Measurements from ENCODE around the gene OSBP2. TPM values are rescaled to one million over a fixed set of nuclear protein-coding genes. Genes with fewer than 3 reads are reported as not detected.

Gene OSBP2
- total RNA-seq, 4 donors from 2014 or later, result 0.49 to 8.2 (median 0.72) TPM

- TF ChIP-seq, protein P1, sequence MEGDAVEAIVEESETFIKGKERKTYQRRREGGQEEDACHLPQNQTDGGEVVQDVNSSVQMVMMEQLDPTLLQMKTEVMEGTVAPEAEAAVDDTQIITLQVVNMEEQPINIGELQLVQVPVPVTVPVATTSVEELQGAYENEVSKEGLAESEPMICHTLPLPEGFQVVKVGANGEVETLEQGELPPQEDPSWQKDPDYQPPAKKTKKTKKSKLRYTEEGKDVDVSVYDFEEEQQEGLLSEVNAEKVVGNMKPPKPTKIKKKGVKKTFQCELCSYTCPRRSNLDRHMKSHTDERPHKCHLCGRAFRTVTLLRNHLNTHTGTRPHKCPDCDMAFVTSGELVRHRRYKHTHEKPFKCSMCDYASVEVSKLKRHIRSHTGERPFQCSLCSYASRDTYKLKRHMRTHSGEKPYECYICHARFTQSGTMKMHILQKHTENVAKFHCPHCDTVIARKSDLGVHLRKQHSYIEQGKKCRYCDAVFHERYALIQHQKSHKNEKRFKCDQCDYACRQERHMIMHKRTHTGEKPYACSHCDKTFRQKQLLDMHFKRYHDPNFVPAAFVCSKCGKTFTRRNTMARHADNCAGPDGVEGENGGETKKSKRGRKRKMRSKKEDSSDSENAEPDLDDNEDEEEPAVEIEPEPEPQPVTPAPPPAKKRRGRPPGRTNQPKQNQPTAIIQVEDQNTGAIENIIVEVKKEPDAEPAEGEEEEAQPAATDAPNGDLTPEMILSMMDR (IDR thresholded peaks at IDR 0.05; ENCODE audit: low read depth), result no peak
Measured at GRCh38 chr22:30868663-30869385, 174.2 kb downstream of the OSBP2 start.

DNA sequence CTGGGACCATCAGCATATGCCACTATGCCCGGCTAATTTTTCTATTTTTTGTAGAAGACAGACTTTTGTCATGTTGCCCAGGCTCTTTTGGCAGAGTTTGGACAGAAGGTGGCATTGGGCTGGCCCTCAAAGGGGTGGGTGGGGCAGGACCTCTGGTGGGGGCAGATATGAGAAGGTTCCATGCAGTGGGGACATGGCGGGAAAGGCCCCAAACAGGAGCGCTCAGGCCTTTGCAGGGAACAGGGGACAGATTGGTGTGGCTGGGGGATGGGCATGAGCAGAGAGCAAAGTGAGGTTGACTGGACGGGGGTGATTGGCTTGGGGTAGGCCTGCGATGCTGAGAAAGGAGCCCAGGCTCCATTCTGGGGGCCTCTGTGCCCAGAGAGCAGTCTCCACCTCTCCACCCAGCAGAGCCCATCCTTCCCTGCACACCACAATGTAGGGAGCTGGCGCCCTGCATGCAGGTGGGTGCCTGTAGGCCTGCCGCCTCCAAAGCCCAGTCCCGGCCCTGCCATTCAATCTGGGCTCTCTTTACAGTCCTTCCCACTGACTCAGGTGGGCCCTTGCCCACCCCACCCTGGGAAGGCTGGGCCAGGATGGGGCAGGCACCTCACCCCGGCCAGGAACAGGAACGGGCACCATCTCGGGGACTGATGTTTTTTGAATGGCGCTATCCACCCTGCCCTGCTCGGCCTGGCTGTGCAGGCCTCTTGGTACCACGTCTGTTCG, 175.2 kb downstream of the OSBP2 start:
- TF ChIP-seq, protein P1 (IDR thresholded peaks at IDR 0.05; ENCODE audit: low read depth), result no peak

- TF ChIP-seq, protein P1 (IDR thresholded peaks at IDR 0.05; ENCODE audit: low read depth), result no peak
Measured at GRCh38 chr22:30870451-30871345, 176.0 kb downstream of the OSBP2 start.

DNA sequence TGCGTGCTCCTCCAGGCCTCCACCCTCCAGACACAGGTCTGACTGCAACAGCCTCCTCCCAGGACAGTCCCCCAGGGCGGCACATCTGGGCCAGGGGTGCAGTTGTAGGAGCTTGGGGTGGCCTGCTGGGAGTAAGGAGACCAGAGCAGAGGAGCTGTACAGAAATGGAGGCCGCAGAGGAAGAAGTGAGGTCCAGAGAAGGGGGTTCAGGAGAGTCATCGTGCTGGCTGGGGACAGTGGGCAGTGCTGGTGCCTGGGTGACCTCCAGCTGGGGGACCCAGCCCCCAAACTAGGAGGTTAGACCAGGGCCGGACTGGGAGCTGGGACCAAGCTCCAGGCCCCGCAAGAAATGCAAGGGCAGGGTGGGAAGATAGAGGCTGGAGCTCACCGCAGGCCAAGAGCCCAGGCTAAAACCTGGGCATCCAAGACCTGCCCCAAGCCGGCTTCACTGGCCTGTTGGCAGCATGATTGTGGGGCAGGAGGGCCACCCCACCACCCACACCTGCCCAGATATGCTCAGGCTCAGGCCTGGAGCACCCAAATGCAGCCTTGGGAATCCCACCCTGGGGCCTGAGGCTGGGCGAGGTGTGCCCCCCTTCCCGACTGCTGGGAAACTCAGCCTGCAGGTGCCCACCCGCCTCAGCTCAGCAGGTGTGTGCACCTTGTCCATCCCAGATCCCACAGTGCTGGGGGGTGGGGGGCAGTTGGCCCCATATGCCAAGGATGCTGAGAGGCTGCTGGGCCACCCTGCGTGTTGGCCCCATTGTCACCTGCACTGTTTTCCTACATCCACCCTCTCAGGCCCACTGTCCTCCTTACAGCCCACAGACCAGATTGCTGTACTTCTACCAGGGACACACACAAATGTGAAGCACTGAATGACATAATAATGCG, 177.0 kb downstream of the OSBP2 start:
- TF ChIP-seq, protein P1 (IDR thresholded peaks at IDR 0.05; ENCODE audit: low read depth), result no peak

- TF ChIP-seq, protein P1 (IDR thresholded peaks at IDR 0.05; ENCODE audit: low read depth), result no peak
Measured at GRCh38 chr22:30872285-30873041, 177.8 kb downstream of the OSBP2 start.

DNA sequence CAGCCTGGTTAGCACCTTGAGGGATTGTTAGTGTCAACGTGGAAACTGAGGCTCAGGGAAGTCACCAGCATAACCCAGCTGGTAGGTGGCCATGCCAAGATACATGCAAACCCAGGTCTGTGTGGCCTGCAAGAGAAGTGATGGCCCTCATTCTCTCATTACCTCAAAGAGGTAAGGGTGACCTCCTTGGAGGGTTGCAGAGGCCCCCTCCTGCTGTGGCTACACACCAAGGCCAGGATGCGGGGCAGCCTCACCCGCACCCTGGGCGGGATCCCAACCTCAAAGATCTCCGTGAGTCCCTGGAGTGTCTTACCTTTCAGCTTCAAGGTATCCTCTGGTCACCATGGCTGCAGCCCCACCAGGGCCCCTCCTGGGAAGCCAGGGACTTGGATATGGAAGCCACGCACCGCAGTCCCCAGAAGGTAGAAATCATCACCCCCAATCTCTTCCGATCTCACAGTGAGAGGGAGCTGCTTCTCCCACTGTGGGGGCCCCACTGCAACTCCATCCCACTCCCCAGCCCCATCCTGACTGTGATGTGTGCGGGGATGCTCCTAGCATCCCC, 178.5 kb downstream of the OSBP2 start:
- TF ChIP-seq, protein P1 (IDR thresholded peaks at IDR 0.05; ENCODE audit: low read depth), result no peak
